Fibroblast of mammary gland (primary cell): ENCODE results near the gene LCORL.

ENCODE experiments used
- DNase-seq: peaks from one replicate; pipeline ENCODE4 v3.0.0-alpha.2; 2010; ENCODE audit warnings: low read depth
- H3K4me3 ChIP-seq: 2 replicates; pipeline ENCODE4 v1.5.1; 2011; ENCODE audit warnings: low read depth, mild to moderate bottlenecking, low read length, moderate library complexity; ENCODE audit not compliant: control insufficient read depth
- TF ChIP-seq, protein P1 (sequence below): conservative IDR thresholded peaks from 2 replicates; pipeline ENCODE4 v1.5.1; 2011; ENCODE audit warnings: low read depth, low read length, inconsistent platforms; ENCODE audit not compliant: control insufficient read depth, insufficient read depth

Gene LCORL

DNA sequence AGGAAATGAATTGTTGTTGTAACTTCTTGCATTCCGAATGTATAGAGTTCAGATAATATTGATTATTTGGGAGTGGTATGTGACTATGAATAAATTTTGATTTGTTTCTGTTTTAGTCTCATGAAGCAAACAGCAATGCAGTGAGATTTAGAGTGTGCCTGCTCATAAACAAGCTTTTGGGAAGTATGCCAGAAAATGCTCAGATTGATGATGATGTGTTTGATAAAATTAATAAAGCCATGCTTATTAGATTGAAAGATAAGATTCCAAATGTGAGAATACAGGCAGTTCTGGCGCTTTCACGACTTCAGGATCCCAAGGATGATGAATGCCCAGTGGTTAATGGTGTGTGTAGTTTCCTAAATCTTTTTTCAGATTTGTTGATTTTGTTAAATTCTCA, 208.8 kb downstream of the LCORL start:
- H3K4me3 ChIP-seq = peak overlapping the region; percentile 91
- TF ChIP-seq, protein P1, sequence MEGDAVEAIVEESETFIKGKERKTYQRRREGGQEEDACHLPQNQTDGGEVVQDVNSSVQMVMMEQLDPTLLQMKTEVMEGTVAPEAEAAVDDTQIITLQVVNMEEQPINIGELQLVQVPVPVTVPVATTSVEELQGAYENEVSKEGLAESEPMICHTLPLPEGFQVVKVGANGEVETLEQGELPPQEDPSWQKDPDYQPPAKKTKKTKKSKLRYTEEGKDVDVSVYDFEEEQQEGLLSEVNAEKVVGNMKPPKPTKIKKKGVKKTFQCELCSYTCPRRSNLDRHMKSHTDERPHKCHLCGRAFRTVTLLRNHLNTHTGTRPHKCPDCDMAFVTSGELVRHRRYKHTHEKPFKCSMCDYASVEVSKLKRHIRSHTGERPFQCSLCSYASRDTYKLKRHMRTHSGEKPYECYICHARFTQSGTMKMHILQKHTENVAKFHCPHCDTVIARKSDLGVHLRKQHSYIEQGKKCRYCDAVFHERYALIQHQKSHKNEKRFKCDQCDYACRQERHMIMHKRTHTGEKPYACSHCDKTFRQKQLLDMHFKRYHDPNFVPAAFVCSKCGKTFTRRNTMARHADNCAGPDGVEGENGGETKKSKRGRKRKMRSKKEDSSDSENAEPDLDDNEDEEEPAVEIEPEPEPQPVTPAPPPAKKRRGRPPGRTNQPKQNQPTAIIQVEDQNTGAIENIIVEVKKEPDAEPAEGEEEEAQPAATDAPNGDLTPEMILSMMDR = no peak
- peak; percentile 46 for DNase-seq

DNA sequence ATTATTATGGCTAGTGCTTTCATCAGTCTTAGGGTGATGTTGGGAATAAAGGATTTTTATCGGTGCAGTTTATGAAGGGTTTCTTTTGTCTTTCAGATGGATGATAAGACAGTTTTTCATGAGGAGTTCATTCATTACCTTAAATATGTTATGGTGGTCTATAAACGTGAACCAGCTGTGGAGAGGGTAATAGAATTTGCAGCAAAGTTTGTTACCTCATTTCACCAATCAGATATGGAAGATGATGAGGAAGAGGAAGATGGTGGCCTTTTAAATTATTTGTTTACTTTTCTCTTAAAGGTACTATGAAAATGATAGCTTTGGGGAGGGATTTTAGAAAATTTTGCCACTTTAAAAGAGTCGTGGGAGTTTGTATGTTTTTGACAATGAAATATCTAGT, 209.4 kb downstream of the LCORL start:
- peak overlapping the region; percentile 91 for H3K4me3 ChIP-seq
- TF ChIP-seq, protein P1 = no peak
- no peak for DNase-seq

DNA sequence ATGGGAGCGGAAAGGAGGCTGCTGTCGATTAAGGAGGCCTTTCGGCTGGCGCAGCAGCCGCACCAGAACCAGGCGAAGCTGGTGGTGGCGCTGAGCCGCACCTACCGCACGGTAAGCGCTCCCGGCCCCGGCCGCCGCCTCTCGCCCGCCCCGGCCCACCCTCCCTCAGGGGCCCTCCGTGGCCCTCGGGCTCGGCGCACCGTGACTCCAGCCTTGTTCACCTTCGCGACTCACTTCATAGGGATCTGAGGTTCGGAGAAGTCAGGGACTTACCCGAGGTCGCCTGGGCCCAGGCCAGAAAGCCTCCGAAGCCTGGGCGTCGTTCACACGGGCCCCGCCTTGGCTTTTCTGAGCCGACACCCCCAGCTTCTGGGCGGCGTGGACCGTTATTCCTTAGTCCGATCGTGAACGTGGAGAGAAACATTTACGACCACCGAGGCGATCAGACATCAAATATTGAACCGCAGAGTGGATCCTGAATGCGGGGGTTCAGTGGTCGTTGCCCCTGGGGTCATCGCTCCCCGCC, 210.4 kb downstream of the LCORL start:
- peak overlapping the region; percentile 91 for H3K4me3 ChIP-seq
- TF ChIP-seq, protein P1 = no peak
- DNase-seq = peak; percentile 23

DNA sequence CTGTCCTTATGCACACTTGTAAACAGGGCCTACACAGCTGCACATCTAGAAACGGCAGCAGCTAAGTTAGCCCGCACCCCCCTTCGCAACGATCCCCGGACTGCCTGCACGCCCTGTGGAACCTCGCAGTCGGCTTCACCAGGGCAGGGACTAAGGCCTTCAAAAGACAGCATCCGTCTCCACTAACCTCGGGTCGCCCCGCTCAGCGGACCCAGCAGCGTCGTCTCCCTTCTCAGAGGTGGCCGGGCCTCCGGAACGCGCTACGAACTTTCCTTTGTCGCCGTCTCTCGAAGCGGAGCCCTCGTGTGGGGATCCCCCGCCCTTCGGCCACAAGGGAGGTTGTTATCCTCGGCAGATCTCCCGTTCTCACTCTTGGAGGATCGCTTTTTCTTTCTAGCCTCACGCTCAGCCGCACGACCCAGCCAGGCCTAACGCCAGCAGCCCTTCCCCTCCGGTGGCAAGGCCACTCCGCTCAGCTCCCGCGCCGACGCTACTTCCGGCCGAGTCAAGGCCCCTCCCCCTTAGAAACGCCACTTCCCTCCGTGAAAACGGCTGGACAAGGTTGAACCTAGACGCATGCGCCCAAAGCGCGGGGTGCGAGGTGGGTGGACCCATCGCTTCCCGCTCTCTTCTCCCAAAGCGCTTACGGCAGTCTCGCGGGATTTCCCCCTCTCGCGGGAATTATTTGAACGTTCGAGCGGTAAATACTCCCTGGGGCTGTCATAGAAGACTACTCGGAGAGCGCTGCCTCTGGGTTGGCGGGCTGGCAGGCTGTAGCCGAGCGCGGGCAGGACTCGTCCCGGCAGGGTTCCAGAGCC, 211.1 kb downstream of the LCORL start, which contains the start of the genes DCAF16 and NCAPG:
DCAF16 (minus strand) TSS at position 498 of the 818 bp plus-strand sequence. CDS start 6,616 bp downstream, outside the sequence.
NCAPG (plus strand) TSS at position 720 of the 818 bp plus-strand sequence. CDS start 99 bp downstream, outside the sequence.
- H3K4me3 ChIP-seq = peak within 1 kb of the TSS; percentile 91
- TF ChIP-seq, protein P1 = no peak
- peak; percentile 99 for DNase-seq

DNA sequence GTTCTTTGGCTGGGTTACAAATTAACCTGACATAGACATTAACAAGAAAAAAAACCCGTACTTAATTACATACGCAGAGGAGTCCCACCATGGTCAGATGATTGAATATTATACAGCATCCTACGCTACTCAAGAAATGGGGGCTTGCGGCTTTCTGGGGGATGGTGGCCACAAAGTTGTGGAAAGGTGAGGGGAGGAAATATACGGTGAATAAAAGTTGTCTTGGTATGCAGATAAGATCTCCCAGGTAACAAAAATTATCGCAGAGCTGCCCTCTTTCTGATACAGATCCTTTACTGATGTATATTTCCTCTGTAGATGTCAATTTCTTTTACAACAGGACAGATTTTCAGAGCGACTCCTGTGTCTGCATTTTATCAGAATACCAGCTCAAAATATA, 211.9 kb downstream of the LCORL start:
- no peak for DNase-seq
- peak overlapping the region; percentile 91 for H3K4me3 ChIP-seq
- TF ChIP-seq, protein P1 = no peak

DNA sequence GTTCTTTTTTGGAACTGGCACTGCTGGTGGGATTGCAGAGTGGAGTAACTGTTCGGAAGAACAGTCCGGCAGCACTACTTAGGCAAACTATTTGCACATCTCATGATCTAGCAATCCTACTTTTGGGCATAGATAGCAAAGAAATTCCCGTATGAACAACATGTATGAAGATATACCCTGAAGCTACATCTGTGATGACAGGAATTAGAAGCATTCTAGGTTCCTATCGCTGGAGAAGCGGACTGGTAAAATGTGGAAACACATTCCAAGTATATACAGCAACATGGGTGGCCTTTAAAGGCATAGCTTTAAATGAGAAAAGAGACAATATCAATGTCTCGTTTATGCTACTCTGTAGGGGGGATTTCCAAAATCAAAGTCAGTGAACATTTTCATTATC, 214.1 kb downstream of the LCORL start:
- H3K4me3 ChIP-seq = peak overlapping the region; percentile 25
- peak; percentile 15 for DNase-seq
- TF ChIP-seq, protein P1 = no peak
